ENCODE results near the gene LTBP4.
"Not testable (repeated sequence)": the region's sequence is repeated elsewhere in the genome, so short reads cannot be mapped to it uniquely, and the experiment has no call there.

Gene LTBP4

DNA sequence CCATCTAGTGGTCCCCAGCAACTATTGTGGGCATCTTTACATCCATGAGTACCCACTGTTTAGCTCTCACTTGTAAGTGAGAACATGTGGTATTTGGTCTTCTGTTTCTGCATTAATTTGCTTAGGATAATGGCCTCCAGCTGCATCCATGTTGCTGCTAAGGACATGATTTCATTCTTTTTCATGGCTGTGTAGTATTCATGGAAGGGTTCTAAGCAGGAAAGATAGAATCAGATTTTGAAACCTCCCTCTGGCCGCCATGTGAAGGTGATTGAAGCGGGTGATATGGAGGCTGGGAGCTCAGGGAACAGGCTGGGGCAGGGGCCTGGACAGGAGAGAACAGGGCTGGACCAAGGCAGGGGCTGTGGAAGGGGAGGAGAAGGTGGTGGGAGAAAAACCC, 20.1 kb downstream of the LTBP4 start:
- no peak for DNase-seq (ENCODE audit: extremely low spot score)
- CTCF ChIA-PET: interaction anchor here (1.2 to 7.0 kb wide), 4 partner anchors 13 to 42 kb away, joined by 3 to 82 read pairs (median 4); no protein-coding TSS in a partner anchor
- POLR2A ChIA-PET: no interaction called here
- TF ChIP-seq, protein P1, sequence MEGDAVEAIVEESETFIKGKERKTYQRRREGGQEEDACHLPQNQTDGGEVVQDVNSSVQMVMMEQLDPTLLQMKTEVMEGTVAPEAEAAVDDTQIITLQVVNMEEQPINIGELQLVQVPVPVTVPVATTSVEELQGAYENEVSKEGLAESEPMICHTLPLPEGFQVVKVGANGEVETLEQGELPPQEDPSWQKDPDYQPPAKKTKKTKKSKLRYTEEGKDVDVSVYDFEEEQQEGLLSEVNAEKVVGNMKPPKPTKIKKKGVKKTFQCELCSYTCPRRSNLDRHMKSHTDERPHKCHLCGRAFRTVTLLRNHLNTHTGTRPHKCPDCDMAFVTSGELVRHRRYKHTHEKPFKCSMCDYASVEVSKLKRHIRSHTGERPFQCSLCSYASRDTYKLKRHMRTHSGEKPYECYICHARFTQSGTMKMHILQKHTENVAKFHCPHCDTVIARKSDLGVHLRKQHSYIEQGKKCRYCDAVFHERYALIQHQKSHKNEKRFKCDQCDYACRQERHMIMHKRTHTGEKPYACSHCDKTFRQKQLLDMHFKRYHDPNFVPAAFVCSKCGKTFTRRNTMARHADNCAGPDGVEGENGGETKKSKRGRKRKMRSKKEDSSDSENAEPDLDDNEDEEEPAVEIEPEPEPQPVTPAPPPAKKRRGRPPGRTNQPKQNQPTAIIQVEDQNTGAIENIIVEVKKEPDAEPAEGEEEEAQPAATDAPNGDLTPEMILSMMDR (IDR thresholded peaks at IDR 0.05; ENCODE audit: control extremely low read depth, extremely low read depth, low read depth, missing control alignments): no peak

DNA sequence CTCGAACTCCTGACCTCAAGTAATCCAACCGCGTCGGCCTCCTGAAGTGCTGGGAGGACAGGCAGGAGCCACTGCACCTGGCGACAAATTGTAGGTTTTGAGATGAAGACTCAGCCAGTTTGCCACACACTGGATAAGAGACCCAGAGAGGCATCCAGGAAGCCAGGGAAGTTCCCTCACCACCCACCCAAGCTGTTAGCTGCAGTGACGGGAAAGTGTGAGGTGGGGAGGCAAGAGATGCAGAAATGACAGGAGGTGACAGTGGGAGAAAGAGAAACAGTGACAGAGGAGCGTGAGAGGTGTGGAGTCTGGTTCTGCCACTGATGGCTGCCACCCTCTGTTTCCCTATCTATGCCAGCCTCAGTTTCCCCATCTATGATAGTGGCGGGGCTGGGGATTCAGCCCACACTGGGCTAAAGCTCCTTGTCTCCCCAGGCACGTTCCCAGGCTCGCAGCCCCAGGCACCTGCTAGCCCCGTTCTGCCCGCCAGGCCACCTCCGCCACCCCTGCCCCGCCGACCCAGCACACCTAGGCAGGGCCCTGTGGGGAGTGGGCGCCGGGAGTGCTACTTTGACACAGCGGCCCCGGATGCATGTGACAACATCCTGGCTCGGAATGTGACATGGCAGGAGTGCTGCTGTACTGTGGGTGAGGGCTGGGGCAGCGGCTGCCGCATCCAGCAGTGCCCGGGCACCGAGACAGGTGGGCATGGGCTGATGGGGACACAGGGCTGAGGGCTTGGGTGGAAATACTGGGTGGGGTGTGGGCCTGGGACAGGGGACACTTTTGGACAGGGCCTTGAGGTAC, 21.0 kb downstream of the LTBP4 start:
- no peak for DNase-seq (ENCODE audit: extremely low spot score)
- ChIA-PET POLR2A (no interaction called here), CTCF (interaction anchor here (0.8 to 7.0 kb wide), 5 partner anchors 9 to 41 kb away, joined by 3 to 82 read pairs (median 4); no protein-coding TSS in a partner anchor)
- TF ChIP-seq, protein P1 (IDR thresholded peaks at IDR 0.05; ENCODE audit: control extremely low read depth, extremely low read depth, low read depth, missing control alignments): no peak

DNA sequence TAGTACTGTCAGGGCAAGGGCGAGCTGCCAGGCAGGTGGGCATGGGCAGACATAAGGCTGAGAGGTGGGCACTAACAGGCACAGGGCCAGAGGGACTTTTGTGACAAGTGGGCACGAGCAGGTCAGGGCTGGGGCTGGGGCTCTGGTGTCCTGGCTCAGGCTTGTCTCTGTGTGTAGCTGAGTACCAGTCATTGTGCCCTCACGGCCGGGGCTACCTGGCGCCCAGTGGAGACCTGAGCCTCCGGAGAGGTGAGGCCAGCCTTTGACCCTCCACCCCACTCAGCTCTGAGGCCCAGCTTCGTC, 21.6 kb downstream of the LTBP4 start:
- ChIA-PET POLR2A (no interaction called here), CTCF (interaction anchor here (0.8 to 7.0 kb wide), 3 partner anchors 10 to 19 kb away, joined by 3 to 82 read pairs (median 6); no protein-coding TSS in a partner anchor)
- TF ChIP-seq, protein P1 (IDR thresholded peaks at IDR 0.05; ENCODE audit: control extremely low read depth, extremely low read depth, low read depth, missing control alignments): no peak
- DNase-seq (ENCODE audit: extremely low spot score): no peak

DNA sequence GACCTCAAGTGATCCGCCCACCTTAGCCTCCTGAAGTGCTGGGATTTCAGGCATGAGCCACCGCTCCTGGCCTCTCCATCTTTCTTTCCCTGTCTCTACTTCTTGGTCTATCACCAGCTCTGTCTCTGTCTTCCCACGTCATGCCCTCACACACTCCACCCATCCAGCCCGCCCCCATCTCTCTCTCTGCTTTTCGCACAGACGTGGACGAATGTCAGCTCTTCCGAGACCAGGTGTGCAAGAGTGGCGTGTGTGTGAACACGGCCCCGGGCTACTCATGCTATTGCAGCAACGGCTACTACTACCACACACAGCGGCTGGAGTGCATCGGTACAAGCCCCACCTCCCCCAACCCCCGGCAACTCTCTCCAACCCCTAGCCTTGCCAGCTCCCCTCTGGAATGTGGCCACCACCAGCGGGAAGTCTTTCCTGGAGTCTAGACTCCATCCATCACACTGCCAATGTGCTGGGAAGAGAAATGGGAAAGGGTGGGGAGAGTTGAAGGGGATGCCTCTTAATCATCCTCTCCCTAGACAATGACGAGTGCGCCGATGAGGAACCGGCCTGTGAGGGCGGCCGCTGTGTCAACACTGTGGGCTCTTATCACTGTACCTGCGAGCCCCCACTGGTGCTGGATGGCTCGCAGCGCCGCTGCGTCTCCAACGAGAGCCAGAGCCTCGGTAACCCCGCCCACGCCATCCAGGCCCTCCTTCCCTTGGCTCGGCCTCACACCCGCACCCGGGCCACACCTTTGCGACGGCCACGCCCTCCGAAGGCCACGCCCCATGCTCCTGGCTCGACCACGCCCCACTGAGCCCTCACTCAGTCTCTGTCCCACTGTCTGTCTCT, 22.5 kb downstream of the LTBP4 start:
- TF ChIP-seq, protein P1 (IDR thresholded peaks at IDR 0.05; ENCODE audit: control extremely low read depth, extremely low read depth, low read depth, missing control alignments): no peak
- POLR2A ChIA-PET: no interaction called here
- no peak for DNase-seq (ENCODE audit: extremely low spot score)
- CTCF ChIA-PET: interaction anchor here (1.3 to 7.0 kb wide), 3 partner anchors 11 to 91 kb away, joined by 3 to 82 read pairs (median 6); no protein-coding TSS in a partner anchor

GRCh38 chr19:40624369-40625153, 23.4 kb downstream of the LTBP4 start:
- CTCF ChIA-PET: interaction anchor here (1.3 to 7.0 kb wide), 3 partner anchors 10 to 92 kb away, joined by 3 to 82 read pairs (median 6); no protein-coding TSS in a partner anchor
- POLR2A ChIA-PET; DNase-seq (ENCODE audit: extremely low spot score): not testable (repeated sequence)

GRCh38 chr19:40625406-40626120, 24.4 kb downstream of the LTBP4 start:
- CTCF ChIA-PET: interaction anchor here (7.0 kb wide), 1 partner anchor 9 kb away, joined by 82 read pairs; no protein-coding TSS in a partner anchor
- no peak for DNase-seq (ENCODE audit: extremely low spot score)
- POLR2A ChIA-PET: no interaction called here
- TF ChIP-seq, protein P1 (IDR thresholded peaks at IDR 0.05; ENCODE audit: control extremely low read depth, extremely low read depth, low read depth, missing control alignments): no peak
